ENCODE measurements around the gene OR6C76.

OR6C76 gene

GRCh38 chr12:55469291-55469690, 43.2 kb downstream of the OR6C76 start:
- no peak for DNase-seq (ENCODE audit: low read depth)

DNA sequence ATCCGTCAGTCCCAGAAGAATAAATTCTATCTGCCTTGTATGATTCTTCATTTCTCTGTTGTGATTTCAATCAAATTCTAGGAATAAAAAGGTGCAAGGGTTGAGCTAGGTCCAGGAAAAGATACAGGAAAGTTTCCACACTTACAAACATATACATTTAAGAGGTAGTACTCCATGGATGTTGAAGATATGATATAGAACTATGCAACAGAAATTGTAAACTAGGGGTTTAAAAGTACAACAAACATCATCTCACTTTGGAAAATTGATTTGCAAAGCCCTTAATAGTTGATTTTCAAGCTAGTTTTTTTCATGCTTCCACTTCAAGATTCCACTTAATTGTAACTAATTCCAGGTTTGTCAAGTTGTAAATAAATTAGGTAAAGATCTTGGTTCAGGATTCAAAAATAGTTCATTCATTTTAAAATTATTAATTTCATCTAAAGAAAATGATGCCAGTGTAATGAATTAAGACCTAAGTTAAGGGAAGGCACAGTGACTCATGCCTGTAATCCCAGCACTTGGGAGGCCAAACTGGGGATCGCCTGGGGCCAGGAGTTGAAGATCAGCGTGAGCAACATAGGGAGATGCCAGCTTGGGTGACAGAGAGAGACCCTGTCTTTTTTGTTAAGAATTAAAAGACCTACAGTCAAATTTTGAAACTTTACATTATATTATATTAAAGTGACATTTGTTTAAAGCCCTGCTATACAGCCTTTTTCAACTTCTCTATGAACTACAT, 44.2 kb downstream of the OR6C76 start, which contains the start of gene OR6C70:
Gene OR6C70, minus strand, starts transcription at position 51 of the 742 bp plus-strand sequence. Its CDS starts 0 bp downstream, at position 51.
- DNase-seq (ENCODE audit: low read depth) = no peak

- no peak for DNase-seq (ENCODE audit: low read depth)
Measured at GRCh38 chr12:55472264-55472663, 46.2 kb downstream of the OR6C76 start.
